ENCODE data around the gene TSPAN11. TPM values are rescaled to one million over a fixed set of nuclear protein-coding genes. Genes with fewer than 3 reads are reported as not detected.
"Not testable (repeated sequence)": the region's sequence is repeated elsewhere in the genome, so short reads cannot be mapped to it uniquely, and the experiment has no call there.

The TSPAN11 gene
- total RNA-seq, 3 donors from 2014 or later = not detected

- H3K36me3 Mint-ChIP-seq (ENCODE audit: insufficient read depth); ATAC-seq; DNase-seq; H3K4me3 Mint-ChIP-seq; H3K4me1 Mint-ChIP-seq (ENCODE audit: low read depth); H3K9me3 Mint-ChIP-seq; H3K27me3 Mint-ChIP-seq (ENCODE audit: low read depth): not testable (repeated sequence)
Observed at GRCh38 chr12:31012567-31012891, 86.0 kb downstream of the TSPAN11 start.

- H3K27me3 Mint-ChIP-seq (ENCODE audit: low read depth) = peaks cover 13% of the 10 kb centered on the region
- no peaks in the 10 kb centered on the region for H3K9me3 Mint-ChIP-seq
- DNase-seq (no peak), ATAC-seq (no peak)
- H3K4me1 Mint-ChIP-seq (ENCODE audit: low read depth) = no peaks in the 10 kb centered on the region
- no peak overlapping the region for H3K4me3 Mint-ChIP-seq
- H3K36me3 Mint-ChIP-seq (ENCODE audit: insufficient read depth) = no peaks in the 10 kb centered on the region
Observed at GRCh38 chr12:31015215-31015614, 88.7 kb downstream of the TSPAN11 start.

GRCh38 chr12:31016057-31016456 lies 89.5 kb downstream of the TSPAN11 start:
- ATAC-seq (no peak), DNase-seq (no peak)
- H3K4me1 Mint-ChIP-seq (ENCODE audit: low read depth) = no peaks in the 10 kb centered on the region
- peaks cover 12% of the 10 kb centered on the region for H3K27me3 Mint-ChIP-seq (ENCODE audit: low read depth)
- no peaks in the 10 kb centered on the region for H3K9me3 Mint-ChIP-seq
- no peaks in the 10 kb centered on the region for H3K36me3 Mint-ChIP-seq (ENCODE audit: insufficient read depth)
- no peak overlapping the region for H3K4me3 Mint-ChIP-seq

GRCh38 chr12:31017535-31017934 lies 91.0 kb downstream of the TSPAN11 start:
- no peak for DNase-seq
- H3K4me3 Mint-ChIP-seq = no peak overlapping the region
- H3K4me1 Mint-ChIP-seq (ENCODE audit: low read depth) = no peaks in the 10 kb centered on the region

GRCh38 chr12:31018106-31018789 lies 91.7 kb downstream of the TSPAN11 start:
- no peak overlapping the region for H3K4me3 Mint-ChIP-seq
- no peaks in the 10 kb centered on the region for H3K9me3 Mint-ChIP-seq
- ATAC-seq = no peak
- no peaks in the 10 kb centered on the region for H3K36me3 Mint-ChIP-seq (ENCODE audit: insufficient read depth)
- H3K4me1 Mint-ChIP-seq (ENCODE audit: low read depth) = no peaks in the 10 kb centered on the region
- no peak for DNase-seq
- H3K27me3 Mint-ChIP-seq (ENCODE audit: low read depth) = peaks cover 4% of the 10 kb centered on the region

More at GRCh38 chr12:31017535-31017934, 91.0 kb downstream of the TSPAN11 start:
- Mint-ChIP-seq H3K36me3 (ENCODE audit: insufficient read depth) (no peaks in the 10 kb centered on the region), H3K9me3 (no peaks in the 10 kb centered on the region), H3K27me3 (ENCODE audit: low read depth) (peaks cover 4% of the 10 kb centered on the region)
- no peak for ATAC-seq

- no peaks in the 10 kb centered on the region for H3K9me3 Mint-ChIP-seq
- H3K4me3 Mint-ChIP-seq = no peak overlapping the region
- H3K27me3 Mint-ChIP-seq (ENCODE audit: low read depth) = peaks cover 4% of the 10 kb centered on the region
- no peak for DNase-seq
- no peak for ATAC-seq
- H3K36me3 Mint-ChIP-seq (ENCODE audit: insufficient read depth) = no peaks in the 10 kb centered on the region
- no peaks in the 10 kb centered on the region for H3K4me1 Mint-ChIP-seq (ENCODE audit: low read depth)
Observed at GRCh38 chr12:31018790-31019505, 92.4 kb downstream of the TSPAN11 start.

GRCh38 chr12:31019561-31019960 lies 93.0 kb downstream of the TSPAN11 start:
- Mint-ChIP-seq H3K4me1 (ENCODE audit: low read depth) (no peaks in the 10 kb centered on the region), H3K9me3 (no peaks in the 10 kb centered on the region), H3K27me3 (ENCODE audit: low read depth) (peaks cover 4% of the 10 kb centered on the region), H3K4me3 (no peak overlapping the region), H3K36me3 (ENCODE audit: insufficient read depth) (no peaks in the 10 kb centered on the region)
- ATAC-seq (no peak), DNase-seq (no peak)

GRCh38 chr12:31019976-31020375 lies 93.4 kb downstream of the TSPAN11 start:
- Mint-ChIP-seq H3K36me3 (ENCODE audit: insufficient read depth) (no peaks in the 10 kb centered on the region), H3K4me1 (ENCODE audit: low read depth) (no peaks in the 10 kb centered on the region), H3K27me3 (ENCODE audit: low read depth) (peaks cover 4% of the 10 kb centered on the region), H3K9me3 (no peaks in the 10 kb centered on the region), H3K4me3 (no peak overlapping the region)
- no peak for ATAC-seq
- no peak for DNase-seq

- ATAC-seq (no peak), DNase-seq (no peak)
- H3K4me3 Mint-ChIP-seq = no peak overlapping the region
- no peaks in the 10 kb centered on the region for H3K36me3 Mint-ChIP-seq (ENCODE audit: insufficient read depth)
- no peaks in the 10 kb centered on the region for H3K9me3 Mint-ChIP-seq
- H3K27me3 Mint-ChIP-seq (ENCODE audit: low read depth) = peaks cover 4% of the 10 kb centered on the region
- no peaks in the 10 kb centered on the region for H3K4me1 Mint-ChIP-seq (ENCODE audit: low read depth)
Observed at GRCh38 chr12:31020385-31021166, 94.0 kb downstream of the TSPAN11 start.

- Mint-ChIP-seq H3K4me1 (ENCODE audit: low read depth) (no peaks in the 10 kb centered on the region), H3K36me3 (ENCODE audit: insufficient read depth) (no peaks in the 10 kb centered on the region), H3K4me3 (no peak overlapping the region), H3K27me3 (ENCODE audit: low read depth) (peaks cover 4% of the 10 kb centered on the region), H3K9me3 (no peaks in the 10 kb centered on the region)
- DNase-seq (no peak), ATAC-seq (no peak)
Observed at GRCh38 chr12:31021181-31021580, 94.6 kb downstream of the TSPAN11 start.

- no peak overlapping the region for H3K4me3 Mint-ChIP-seq
- no peaks in the 10 kb centered on the region for H3K9me3 Mint-ChIP-seq
- H3K4me1 Mint-ChIP-seq (ENCODE audit: low read depth) = no peaks in the 10 kb centered on the region
Observed at GRCh38 chr12:31021809-31022494, 95.4 kb downstream of the TSPAN11 start.

GRCh38 chr12:31023271-31023724 lies 96.8 kb downstream of the TSPAN11 start:
- no peaks in the 10 kb centered on the region for H3K36me3 Mint-ChIP-seq (ENCODE audit: insufficient read depth)
- H3K9me3 Mint-ChIP-seq = no peaks in the 10 kb centered on the region
- no peak for ATAC-seq
- no peaks in the 10 kb centered on the region for H3K4me1 Mint-ChIP-seq (ENCODE audit: low read depth)
- no peak overlapping the region for H3K4me3 Mint-ChIP-seq
- no peak for DNase-seq
- peaks cover 4% of the 10 kb centered on the region for H3K27me3 Mint-ChIP-seq (ENCODE audit: low read depth)

More at GRCh38 chr12:31021809-31022494, 95.4 kb downstream of the TSPAN11 start:
- ATAC-seq (no peak), DNase-seq (no peak)
- H3K27me3 Mint-ChIP-seq (ENCODE audit: low read depth) = peaks cover 4% of the 10 kb centered on the region
- H3K36me3 Mint-ChIP-seq (ENCODE audit: insufficient read depth) = no peaks in the 10 kb centered on the region

GRCh38 chr12:31026202-31026601 lies 99.7 kb downstream of the TSPAN11 start:
- no peak for ATAC-seq
- Mint-ChIP-seq H3K27me3 (ENCODE audit: low read depth) (no peaks in the 10 kb centered on the region), H3K4me3 (no peak overlapping the region), H3K4me1 (ENCODE audit: low read depth) (no peaks in the 10 kb centered on the region), H3K9me3 (no peaks in the 10 kb centered on the region), H3K36me3 (ENCODE audit: insufficient read depth) (no peaks in the 10 kb centered on the region)
- DNase-seq = no peak

- not testable (repeated sequence) for DNase-seq; H3K9me3 Mint-ChIP-seq; ATAC-seq; H3K27me3 Mint-ChIP-seq (ENCODE audit: low read depth); H3K4me1 Mint-ChIP-seq (ENCODE audit: low read depth); H3K36me3 Mint-ChIP-seq (ENCODE audit: insufficient read depth); H3K4me3 Mint-ChIP-seq
Observed at GRCh38 chr12:31027006-31027405, 100.5 kb downstream of the TSPAN11 start.

Measured in activated T-cell treated with anti-CD3 and anti-CD28 coated beads, Interleukin-2, amount 50 U/mL, for 4 hours (primary cell).